Omental fat pad (tissue), 4 donors: ENCODE measurements around the gene TRIM6. TPM values are rescaled to one million over a fixed set of nuclear protein-coding genes. Genes with fewer than 3 reads are reported as not detected.
"Not testable (repeated sequence)": the region's sequence is repeated elsewhere in the genome, so short reads cannot be mapped to it uniquely, and the experiment has no call there.

Source experiments
- ATAC-seq: fragments of 150-250 bp; one replicate; pipeline ENCODE4 v1.9.1; 2016; ENCODE audit warnings: mild to moderate bottlenecking, moderate library complexity; ENCODE audit not compliant: low FRiP score
- DNase-seq: peaks from one replicate; pipeline ENCODE4 v3.0.0-alpha.2; 2019; ENCODE audit warnings: low spot score
- total RNA-seq, 4 donors: library from RNA; depleted of rRNA; stranded (reverse); fragments of >200 nt; gene quantifications; one replicate each; pipeline ENCODE4 v1.1.0, GENCODE V29; 2016
- TF ChIP-seq, protein P1 (sequence below), 3 donors: fragments of 450-650 bp; IDR thresholded peaks; one replicate each; pipeline ENCODE4 v1.5.1; 2016 to 2017; ENCODE audit warnings: antibody characterized with exemption in 3 of 3, mild to moderate bottlenecking in 3 of 3, moderate library complexity in 2 of 3

Gene TRIM6
- total RNA-seq, 4 donors from 2014 or later: 1.9 to 3.3 (median 2.8) TPM

DNA sequence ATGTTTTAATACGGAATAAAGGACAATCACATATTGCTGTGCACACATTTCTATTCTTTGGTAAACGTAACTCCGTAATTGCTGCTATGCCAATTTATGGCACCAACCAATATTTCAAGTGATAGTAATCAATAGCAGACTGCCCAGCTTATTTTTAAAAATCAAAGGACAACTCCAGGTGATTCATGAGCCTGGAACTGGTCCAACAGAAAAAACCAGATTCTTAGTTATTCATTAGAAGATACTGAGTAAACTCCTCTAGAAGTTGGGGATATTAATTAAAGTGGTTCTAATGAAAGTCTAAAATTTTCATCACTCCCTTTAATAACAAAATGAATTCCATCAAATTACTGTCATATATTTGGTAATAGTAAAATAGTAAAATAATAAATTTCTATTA lies 38.7 kb upstream of the TRIM6 start:
- DNase-seq: no peak
- TF ChIP-seq, protein P1, sequence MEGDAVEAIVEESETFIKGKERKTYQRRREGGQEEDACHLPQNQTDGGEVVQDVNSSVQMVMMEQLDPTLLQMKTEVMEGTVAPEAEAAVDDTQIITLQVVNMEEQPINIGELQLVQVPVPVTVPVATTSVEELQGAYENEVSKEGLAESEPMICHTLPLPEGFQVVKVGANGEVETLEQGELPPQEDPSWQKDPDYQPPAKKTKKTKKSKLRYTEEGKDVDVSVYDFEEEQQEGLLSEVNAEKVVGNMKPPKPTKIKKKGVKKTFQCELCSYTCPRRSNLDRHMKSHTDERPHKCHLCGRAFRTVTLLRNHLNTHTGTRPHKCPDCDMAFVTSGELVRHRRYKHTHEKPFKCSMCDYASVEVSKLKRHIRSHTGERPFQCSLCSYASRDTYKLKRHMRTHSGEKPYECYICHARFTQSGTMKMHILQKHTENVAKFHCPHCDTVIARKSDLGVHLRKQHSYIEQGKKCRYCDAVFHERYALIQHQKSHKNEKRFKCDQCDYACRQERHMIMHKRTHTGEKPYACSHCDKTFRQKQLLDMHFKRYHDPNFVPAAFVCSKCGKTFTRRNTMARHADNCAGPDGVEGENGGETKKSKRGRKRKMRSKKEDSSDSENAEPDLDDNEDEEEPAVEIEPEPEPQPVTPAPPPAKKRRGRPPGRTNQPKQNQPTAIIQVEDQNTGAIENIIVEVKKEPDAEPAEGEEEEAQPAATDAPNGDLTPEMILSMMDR (IDR thresholded peaks at IDR 0.05): no peak
- ATAC-seq: no peak

DNA sequence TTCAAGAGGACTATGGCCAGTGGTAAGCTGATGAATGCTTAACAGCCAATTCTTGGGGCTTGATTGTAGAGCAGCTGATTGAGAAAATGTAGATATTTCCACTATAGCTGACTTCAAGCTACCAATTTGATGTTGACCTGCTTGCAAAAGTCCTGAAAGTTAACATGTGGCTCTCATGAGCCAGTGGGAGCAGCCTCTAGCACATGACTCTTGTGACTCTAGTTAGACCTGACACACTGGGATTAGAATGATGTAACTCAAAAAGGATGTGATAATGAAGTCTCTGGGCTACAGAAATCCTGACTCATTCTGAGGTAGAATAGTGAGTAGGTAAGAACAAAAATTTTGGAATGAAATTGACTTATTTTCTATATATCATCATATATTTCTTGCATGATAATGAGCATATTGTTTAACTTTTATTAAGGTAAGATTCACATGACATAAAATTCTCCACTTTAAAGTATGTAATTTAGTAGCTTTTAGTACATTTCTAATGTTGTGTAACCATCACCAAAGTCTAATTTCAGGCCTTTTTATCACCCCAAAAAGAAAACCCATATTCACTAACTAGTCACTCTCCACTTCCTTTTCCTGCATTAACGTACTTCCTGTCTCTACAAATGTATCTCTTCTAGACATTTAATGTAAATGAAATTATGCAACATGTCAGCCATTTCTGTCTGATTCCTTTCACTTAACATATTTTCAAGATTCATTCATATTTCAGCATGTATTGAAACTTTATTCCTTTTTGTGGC lies 32.0 kb upstream of the TRIM6 start:
- DNase-seq (no peak), ATAC-seq (no peak)
- TF ChIP-seq, protein P1 (IDR thresholded peaks at IDR 0.05): no peak

DNA sequence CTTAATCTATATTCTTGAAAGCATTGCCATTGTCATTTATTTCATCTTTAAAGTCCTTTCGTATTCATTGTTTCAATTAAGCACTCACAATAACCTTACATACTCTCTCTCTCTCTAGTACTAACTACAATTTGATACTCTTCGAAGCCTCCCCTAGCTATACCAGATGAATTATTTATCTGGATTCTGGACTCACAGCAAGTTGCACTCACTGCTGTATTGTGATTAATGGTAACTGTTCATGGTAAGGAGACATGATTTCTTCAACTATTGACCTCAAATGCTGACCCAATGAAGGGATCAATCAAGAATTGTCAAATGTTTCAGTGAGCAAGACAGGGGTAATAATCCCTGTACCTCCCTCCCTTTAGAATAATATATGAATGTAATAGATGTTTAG lies 21.8 kb upstream of the TRIM6 start:
- TF ChIP-seq, protein P1 (IDR thresholded peaks at IDR 0.05): no peak
- DNase-seq (no peak), ATAC-seq (no peak)

- TF ChIP-seq, protein P1 (IDR thresholded peaks at IDR 0.05): no peak
- ATAC-seq (no peak), DNase-seq (no peak)
Measured at GRCh38 chr11:5575152-5575551, 21.3 kb upstream of the TRIM6 start.

DNA sequence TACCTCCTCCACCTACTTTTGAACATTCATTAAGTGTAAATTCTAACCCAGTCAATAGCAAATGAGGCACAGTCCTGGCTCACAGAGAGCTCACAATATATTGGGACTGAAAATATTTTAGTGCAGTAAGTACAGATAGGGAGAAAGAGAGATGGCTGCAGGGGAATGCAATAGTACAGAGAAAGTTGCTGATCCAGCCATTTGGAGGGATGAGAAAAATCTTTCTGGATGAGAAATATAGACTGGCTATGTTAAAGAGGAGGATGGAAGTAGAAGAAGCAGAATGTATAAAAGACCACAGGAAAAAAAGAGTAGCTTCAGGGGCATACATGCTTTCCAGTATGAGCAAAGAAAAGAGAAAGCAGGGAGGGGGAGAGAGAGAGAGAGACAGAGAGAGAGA lies 19.3 kb upstream of the TRIM6 start:
- ATAC-seq: no peak
- TF ChIP-seq, protein P1 (IDR thresholded peaks at IDR 0.05): no peak

GRCh38 chr11:5580577-5580976 lies 15.9 kb upstream of the TRIM6 start, which contains the start of gene OR52B6:
TSS of gene OR52B6 (plus strand) at chr11:5580877. CDS start at chr11:5580877, 0 bp downstream.
- TF ChIP-seq, protein P1 (IDR thresholded peaks at IDR 0.05): no peak
- ATAC-seq (no peak), DNase-seq (no peak)

More for the DNA sequence above, 19.3 kb upstream of the TRIM6 start:
- DNase-seq: no peak

DNA sequence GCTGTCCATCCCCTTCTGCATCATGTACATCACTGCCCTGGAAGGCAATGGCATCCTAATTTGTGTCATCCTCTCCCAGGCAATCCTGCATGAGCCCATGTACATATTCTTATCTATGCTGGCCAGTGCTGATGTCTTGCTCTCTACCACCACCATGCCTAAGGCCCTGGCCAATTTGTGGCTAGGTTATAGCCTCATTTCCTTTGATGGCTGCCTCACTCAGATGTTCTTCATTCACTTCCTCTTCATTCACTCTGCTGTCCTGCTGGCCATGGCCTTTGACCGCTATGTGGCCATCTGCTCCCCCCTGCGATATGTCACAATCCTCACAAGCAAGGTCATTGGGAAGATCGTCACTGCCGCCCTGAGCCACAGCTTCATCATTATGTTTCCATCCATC lies 15.4 kb upstream of the TRIM6 start:
- DNase-seq (no peak), ATAC-seq (no peak)
- TF ChIP-seq, protein P1 (IDR thresholded peaks at IDR 0.05): no peak

DNA sequence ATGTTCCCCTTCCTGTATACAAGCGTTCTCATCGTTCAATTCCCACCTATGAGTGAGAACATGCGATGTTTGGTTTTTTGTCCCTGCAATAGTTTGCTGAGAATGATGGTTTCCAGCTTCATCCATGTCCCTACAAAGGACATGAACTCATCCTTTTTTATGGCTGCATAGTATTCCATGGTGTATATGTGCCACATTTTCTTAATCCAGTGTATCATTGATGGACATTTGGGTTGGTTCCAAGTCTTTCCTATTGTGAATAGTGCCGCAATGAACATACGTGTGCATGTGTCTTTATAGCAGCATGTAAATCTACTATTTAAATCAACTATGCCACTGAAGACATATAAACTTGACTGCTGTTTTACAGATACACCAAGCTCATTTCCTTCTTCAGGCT lies 12.0 kb upstream of the TRIM6 start:
- not testable (repeated sequence) for ATAC-seq

GRCh38 chr11:5589906-5590305 lies 6.5 kb upstream of the TRIM6 start:
- ATAC-seq, DNase-seq: not testable (repeated sequence)

More for the DNA sequence above, 12.0 kb upstream of the TRIM6 start:
- DNase-seq: not testable (repeated sequence)
